Midbrain (tissue), 1 donor: ENCODE results near the gene XRCC5.
"Not testable (repeated sequence)": the region's sequence is repeated elsewhere in the genome, so short reads cannot be mapped to it uniquely, and the experiment has no call there.

Source experiments
- DNase-seq: peaks from one replicate; lab custom pipeline; 2025; lab: John Stamatoyannopoulos, UW

XRCC5 gene

DNA sequence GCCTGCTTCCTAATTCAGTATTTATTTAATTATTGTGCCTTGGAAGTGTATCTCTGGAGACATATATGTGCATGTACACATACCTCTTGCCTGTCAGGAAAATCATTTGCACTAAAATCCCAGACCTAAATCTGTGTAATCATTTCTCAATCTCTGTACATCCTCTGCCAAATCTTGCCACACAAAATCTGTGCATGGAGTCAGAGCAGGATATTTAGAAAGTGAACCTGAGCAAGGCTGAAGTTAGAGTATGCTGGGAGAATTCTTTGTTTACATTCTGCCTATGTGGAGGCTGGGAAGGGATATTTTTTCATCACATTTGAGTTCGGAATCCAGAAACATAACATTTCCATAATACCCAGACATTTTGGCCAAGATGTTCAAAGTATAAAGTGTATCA, 9.3 kb downstream of the XRCC5 start:
- DNase-seq, result no peak

DNA sequence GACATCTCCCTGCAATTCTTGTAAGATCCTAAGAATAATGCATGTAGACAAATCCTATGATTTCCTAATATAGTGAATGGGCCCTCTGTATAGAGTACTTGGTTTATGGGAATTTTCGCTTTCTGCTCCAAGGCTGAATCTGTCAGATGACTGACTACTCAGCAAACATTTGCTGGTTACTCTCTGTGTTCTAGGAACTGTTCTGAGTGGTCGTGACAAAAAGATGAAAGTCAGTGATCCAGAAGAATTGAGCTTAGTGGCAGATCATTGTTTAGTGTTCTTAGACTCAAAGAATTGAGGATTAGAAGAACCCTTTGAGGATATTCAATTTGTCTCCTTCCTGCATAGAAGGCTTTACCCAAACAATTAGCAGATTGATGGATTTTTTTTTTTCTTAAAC, 10.0 kb downstream of the XRCC5 start:
- DNase-seq, result no peak

GRCh38 chr2:216119986-216120385, 10.8 kb downstream of the XRCC5 start:
- DNase-seq, result no peak

DNA sequence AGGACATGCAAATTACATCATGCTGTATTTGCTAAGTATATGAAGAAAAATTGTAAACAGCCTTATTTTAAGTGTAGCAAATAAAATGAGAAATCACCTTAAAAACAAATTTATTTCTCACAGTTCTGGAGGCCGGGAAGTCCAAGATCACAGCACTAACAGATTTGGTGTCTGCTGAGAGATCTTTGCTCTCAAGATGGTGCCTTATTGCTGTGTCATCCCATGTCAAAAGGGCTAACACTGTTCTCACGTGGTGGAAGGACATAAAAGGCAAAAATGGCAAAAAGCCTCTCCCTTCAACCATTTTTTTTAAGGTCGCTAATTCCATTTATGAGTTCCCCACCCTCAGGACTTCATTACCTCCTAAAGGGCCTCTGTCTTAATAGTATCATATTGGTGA, 12.1 kb downstream of the XRCC5 start:
- DNase-seq, result no peak

DNA sequence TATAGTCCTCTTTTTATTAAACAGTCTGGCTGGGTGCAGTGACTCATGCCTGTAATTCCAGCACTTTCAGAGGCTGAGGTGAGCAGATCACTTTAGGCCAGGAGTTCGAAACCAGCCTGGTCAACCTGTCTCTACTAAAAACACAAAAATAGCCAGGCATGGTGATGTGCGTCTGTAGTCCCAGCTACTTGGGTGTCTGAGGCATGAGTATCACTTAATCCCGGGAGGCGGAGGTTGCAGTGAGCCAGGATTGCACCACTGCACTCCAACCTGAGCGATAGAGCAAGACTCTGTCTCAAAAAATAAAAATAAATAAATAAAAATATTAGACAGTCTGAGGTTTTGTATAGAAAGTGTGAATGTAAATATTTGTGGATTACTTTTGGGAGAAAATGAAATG, 17.8 kb downstream of the XRCC5 start:
- DNase-seq, result no peak

DNA sequence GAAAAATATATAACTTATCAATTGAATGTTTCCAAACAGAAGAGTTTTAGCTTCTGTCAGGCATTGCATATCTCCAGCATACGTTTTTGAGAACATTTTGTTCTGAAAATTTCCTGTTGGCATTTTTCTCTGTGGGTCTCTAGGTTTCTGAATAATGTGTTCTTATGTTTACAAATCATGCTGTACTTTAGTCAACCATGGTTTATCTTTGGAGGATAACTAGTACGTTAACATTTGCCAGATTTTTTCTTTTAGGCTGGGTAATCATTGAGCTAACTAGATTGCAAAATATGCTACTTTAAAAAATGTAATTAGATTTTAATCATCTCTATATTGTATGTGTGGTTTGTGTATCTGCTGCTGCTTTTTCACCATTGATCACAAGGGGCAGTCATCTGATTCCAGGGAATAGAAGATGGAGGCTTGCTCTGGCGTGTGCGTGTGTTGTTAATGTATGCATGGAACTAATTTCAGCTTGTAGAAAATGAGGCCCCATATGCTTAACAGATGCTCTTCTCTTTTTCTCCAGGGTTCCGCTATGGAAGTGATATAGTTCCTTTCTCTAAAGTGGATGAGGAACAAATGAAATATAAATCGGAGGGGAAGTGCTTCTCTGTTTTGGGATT, 21.3 kb downstream of the XRCC5 start:
- no peak for DNase-seq

GRCh38 chr2:216131175-216131926, 22.2 kb downstream of the XRCC5 start:
- no peak for DNase-seq

GRCh38 chr2:216132585-216132984, 23.4 kb downstream of the XRCC5 start:
- DNase-seq, result no peak

GRCh38 chr2:216133397-216133796, 24.2 kb downstream of the XRCC5 start:
- DNase-seq, result no peak

DNA sequence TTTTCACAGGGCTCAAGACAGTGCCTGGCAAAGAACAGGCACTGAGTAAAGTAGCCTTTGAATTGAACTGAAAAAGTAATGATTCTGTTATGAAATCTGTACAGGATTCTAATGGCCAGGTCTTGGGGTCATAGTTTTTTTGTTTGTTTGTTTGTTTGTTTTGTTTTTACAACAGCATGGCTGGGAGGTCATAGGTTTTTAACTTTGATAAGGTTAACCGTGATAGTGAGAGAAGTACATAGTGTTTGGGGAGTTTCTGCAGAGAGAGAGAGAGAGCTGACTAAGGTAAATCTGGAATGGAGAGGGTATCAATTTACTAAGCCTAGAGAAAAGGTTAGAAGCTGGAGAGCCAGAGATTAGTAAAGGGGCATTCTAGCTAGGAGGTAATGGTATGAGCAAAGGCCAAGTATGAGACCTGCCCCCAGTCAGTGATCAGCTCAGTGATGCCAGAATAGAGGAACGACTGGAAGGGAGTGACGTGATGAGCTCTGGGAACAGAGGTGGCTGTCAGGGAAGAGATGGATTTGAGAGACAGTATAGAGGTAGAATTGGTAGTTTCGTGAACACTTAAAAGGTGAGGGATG, 25.9 kb downstream of the XRCC5 start:
- DNase-seq, result no peak

DNA sequence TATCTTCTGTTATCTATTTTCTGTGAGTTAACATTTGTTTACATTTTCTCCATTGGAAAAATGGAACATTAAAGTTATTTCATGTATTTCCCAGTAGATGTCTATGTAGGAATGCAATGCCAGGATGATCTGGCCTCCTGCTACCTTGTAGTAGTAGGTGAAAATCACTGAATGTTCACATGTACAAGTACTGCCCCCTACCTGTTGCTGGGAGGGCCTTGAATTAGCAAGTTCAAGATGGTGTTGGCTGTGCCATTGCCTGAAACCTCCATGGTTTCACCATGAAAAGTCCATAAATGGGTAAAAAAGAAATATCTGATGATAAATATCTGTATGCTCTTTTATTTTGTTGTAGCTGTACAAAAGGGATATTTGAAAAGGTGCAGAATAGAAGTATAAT, 30.7 kb downstream of the XRCC5 start:
- no peak for DNase-seq

DNA sequence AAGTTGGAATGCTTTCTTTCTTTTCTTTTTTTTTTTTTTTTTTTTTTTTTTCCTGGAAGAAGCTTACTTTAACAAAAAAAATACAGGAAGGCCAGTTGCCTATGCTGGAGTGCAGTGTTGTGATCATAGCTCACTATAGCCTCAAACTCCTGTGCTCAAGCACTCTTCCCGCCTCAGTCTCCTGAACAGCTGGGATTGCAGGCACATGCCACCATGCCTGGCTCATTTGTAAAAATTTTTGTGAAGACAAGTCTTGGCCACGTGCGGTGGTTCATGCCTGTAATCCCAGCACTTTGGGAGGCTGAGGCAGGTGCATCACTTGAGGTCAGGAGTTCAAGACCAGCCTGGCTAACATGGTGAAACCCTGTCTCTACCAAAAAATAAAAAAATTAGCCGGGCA, 32.4 kb downstream of the XRCC5 start:
- DNase-seq, result not testable (repeated sequence)

GRCh38 chr2:216142540-216142939, 33.4 kb downstream of the XRCC5 start:
- no peak for DNase-seq

- no peak for DNase-seq
Observed at GRCh38 chr2:216144372-216144771, 35.2 kb downstream of the XRCC5 start.

DNA sequence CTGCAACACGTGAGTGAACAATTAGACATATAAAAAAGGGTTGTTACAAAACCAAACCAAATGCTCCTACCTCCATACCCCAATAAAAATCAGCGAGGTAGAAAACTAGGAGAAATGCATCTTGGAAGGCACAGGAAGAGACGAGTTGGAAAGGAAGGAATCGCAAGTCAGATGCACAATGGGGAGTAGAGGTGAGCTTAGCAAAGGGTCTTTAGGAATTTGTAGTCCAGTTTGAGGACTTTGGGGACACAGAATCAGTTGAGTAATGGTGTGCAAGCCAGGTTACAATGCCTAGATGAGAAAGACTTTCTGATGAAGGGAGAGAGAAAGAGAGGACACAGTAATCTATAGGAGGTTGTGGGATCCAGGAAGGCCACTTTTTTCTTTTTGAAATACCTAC, 35.7 kb downstream of the XRCC5 start:
- no peak for DNase-seq

GRCh38 chr2:216146573-216146972, 37.4 kb downstream of the XRCC5 start:
- DNase-seq, result no peak

DNA sequence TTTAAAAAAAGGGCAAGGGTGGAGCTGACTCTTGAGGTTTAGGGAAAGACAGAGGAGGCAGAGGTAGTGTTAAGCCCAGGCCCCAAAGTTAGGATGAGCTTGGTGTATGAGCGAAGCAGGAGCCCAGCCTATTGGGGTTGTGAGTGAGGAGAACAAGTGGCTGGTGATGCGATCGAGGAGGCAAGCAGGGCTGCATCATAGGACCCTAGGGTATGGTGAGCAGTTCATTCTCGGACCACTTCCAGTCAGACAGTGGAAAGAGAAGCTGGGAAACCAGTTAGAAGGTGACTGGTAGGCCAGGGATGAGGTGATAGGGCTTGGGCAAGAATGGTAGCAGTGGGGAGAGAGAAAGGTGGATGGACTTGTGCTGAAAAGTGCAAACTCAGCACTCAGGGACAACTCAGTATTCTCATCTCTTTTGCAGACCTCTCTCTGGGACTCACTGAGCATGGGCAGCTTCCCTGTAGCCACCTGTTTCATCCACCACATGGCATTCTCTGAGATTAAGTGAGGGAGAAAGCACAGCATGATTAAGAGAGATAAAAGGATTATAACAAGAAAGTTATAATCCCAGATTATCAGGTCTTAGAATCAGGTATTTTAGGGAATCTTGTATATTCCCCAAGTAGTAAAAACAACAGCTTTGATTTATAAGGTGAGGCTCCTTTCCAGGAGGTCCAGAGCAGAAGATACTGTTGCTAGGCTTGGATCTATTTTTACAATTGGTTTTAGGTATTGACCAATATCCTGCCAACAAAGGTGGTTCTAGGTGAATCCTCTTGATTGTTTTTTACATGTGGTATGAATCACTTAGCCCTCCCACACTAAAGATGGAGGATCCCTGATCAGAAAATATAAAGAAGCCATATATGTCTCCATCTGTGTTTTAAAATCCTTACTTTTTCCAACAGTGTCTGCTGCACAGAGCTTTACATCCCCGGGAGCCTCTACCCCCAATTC, 38.3 kb downstream of the XRCC5 start:
- DNase-seq, result no peak

GRCh38 chr2:216148983-216149382, 39.8 kb downstream of the XRCC5 start:
- no peak for DNase-seq

GRCh38 chr2:216149741-216150140, 40.6 kb downstream of the XRCC5 start:
- no peak for DNase-seq

- DNase-seq, result no peak
Observed at GRCh38 chr2:216151313-216152025, 42.3 kb downstream of the XRCC5 start.

DNA sequence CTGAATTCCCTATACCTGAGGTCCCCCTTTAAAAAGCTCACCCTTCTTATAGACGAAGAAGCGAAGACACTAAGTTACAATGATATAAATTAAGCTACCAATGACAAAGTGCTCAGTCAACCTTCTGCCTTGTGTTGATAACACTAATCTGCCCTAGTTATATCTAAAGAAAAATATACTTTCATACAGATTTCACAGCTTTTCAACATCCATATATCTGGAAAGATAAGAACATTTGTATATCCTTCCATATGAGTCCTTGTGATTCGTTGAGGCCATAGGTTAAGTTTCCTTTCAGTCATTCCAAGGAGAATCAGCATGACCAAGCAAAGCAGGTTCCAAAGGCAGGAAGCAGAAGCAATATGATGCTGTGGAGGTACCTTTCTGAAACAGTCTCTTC, 46.8 kb downstream of the XRCC5 start:
- DNase-seq, result no peak

- DNase-seq, result no peak
Observed at GRCh38 chr2:216156822-216157221, 47.7 kb downstream of the XRCC5 start.
